H1 (cell line): ENCODE data around the gene FBLN5. TPM values are rescaled to one million over a fixed set of nuclear protein-coding genes. Genes with fewer than 3 reads are reported as not detected.

Experiments used
- CTCF ChIA-PET: fragments of 300-600 bp; sonication (Branson Sonifier 250); formaldehyde crosslinking; loops from one replicate; lab custom pipeline; 2021; ENCODE audit not compliant: partially characterized antibody; lab: Charles Lee
- POLR2A ChIA-PET: fragments of 300-600 bp; sonication (Branson Sonifier 250); formaldehyde crosslinking; loops from one replicate; lab custom pipeline; 2021; ENCODE audit warnings: inconsistent platforms; ENCODE audit not compliant: partially characterized antibody; lab: Charles Lee
- DNase-seq, 2 experiments: peaks; one replicate each; pipeline versions ENCODE4 v3.0.0 to v3.0.0-alpha.2; 2010 to 2022; ENCODE audit warnings: low spot score in 2 of 2, low read depth in 1 of 2, mixed read lengths in 1 of 2
- FAIRE-seq: peaks from 2 replicates; lab custom pipeline; 2011; peaks lifted over from hg19 to GRCh38; lab: Jason Lieb, UNC
- H2AFZ ChIP-seq: 2 replicates; pipeline ENCODE4 v1.8.1; 2012; ENCODE audit warnings: low read length, inconsistent platforms
- H2AK5ac ChIP-seq: 2 replicates; pipeline ENCODE4 v1.6.1; 2013; ENCODE audit warnings: low read depth, low read length
- H2BK120ac ChIP-seq: replicated peaks from 2 replicates; pipeline ENCODE3; 2013; ENCODE audit warnings: low read depth, low read length, inconsistent platforms
- H2BK12ac ChIP-seq: 2 replicates; pipeline ENCODE4 v1.6.1; 2013; ENCODE audit warnings: low read depth, low read length
- H2BK15ac ChIP-seq: 2 replicates; pipeline ENCODE4 v1.6.1; 2013; ENCODE audit warnings: low read length
- H2BK20ac ChIP-seq: 2 replicates; pipeline ENCODE4 v1.6.1; 2013; ENCODE audit warnings: low read length
- H2BK5ac ChIP-seq: 2 replicates; pipeline ENCODE4 v1.6.1; 2013; ENCODE audit warnings: low read depth, low read length
- H3K14ac ChIP-seq: 2 replicates; pipeline ENCODE4 v1.6.1; 2013; ENCODE audit warnings: inconsistent platforms; ENCODE audit not compliant: insufficient read length
- H3K18ac ChIP-seq: 2 replicates; pipeline ENCODE4 v1.6.1; 2013; ENCODE audit warnings: low read length; ENCODE audit errors: extremely low read depth
- H3K23ac ChIP-seq: 2 replicates; pipeline ENCODE4 v1.6.1; 2013; ENCODE audit warnings: inconsistent platforms; ENCODE audit not compliant: insufficient read length
- H3K23me2 ChIP-seq: 2 replicates; pipeline ENCODE4 v1.6.1; 2013; ENCODE audit warnings: low read depth, low read length
- H3K27ac ChIP-seq: 2 replicates; pipeline ENCODE4 v1.6.1; 2011; ENCODE audit warnings: low read depth, low read length, inconsistent platforms
- H3K27me3 ChIP-seq, 4 experiments: replicated peaks in 1 of 4; 1 replicate in 1 of 4; 2 replicates in 3 of 4; pipeline versions ENCODE4 v1.6.1 to v1.8.1; 2011 to 2013; ENCODE audit warnings: low read length in 3 of 4, mild to moderate bottlenecking in 3 of 4, inconsistent platforms in 2 of 4, mixed read lengths in 2 of 4, moderate library complexity in 1 of 4; ENCODE audit not compliant: control insufficient read depth in 3 of 4, insufficient read depth in 3 of 4; ENCODE audit errors: extremely low read depth in 1 of 4
- H3K36me3 ChIP-seq, 4 experiments: 2 replicates each; pipeline versions ENCODE4 v1.6.1 to v1.8.1; 2011 to 2013; ENCODE audit warnings: mild to moderate bottlenecking in 4 of 4, low read length in 3 of 4, moderate library complexity in 2 of 4, control low read depth in 1 of 4, inconsistent platforms in 1 of 4; ENCODE audit not compliant: insufficient read depth in 4 of 4, control insufficient read depth in 2 of 4
- H3K4ac ChIP-seq: replicated peaks from 2 replicates; pipeline ENCODE3; 2013; ENCODE audit warnings: low read length, low read depth, mixed read lengths, inconsistent platforms; ENCODE audit not compliant: insufficient read length
- H3K4me1 ChIP-seq, 4 experiments: replicated peaks in 1 of 4; 1 replicate in 1 of 4; 2 replicates in 3 of 4; pipeline versions ENCODE4 v1.6.1 to v1.8.1; 2011 to 2013; ENCODE audit warnings: low read length in 3 of 4, inconsistent platforms in 2 of 4, mixed read lengths in 1 of 4; ENCODE audit not compliant: insufficient read depth in 4 of 4, control insufficient read depth in 3 of 4
- H3K4me2 ChIP-seq, 2 experiments: 2 replicates each; pipeline versions ENCODE4 v1.6.1 to v1.8.1; 2011 to 2013; ENCODE audit warnings: low read depth in 2 of 2, low read length in 2 of 2, control low read depth in 1 of 2, inconsistent platforms in 1 of 2, mild to moderate bottlenecking in 1 of 2; ENCODE audit not compliant: insufficient read depth in 1 of 2
- H3K4me3 ChIP-seq, 4 experiments: fragments of 200-600, 300-600 bp in 1 of 4; sonication (generic), shearing (Covaris generic), sonication (Bioruptor Twin) in 1 of 4; 2 replicates each; pipeline versions ENCODE4 v1.5.1 to v1.8.1; 2011 to 2016; ENCODE audit warnings: low read length in 4 of 4, low read depth in 3 of 4, control low read depth in 2 of 4, inconsistent platforms in 2 of 4, mild to moderate bottlenecking in 2 of 4, mixed read lengths in 1 of 4, moderate library complexity in 1 of 4; ENCODE audit not compliant: insufficient read depth in 2 of 4; ENCODE audit errors: extremely low read depth in 1 of 4
- H3K56ac ChIP-seq: replicated peaks from 2 replicates; pipeline ENCODE3; 2013; ENCODE audit warnings: low read depth, mild to moderate bottlenecking, mixed read lengths, low read length, inconsistent platforms; ENCODE audit not compliant: insufficient read length
- H3K79me1 ChIP-seq: 2 replicates; pipeline ENCODE4 v1.6.1; 2013; ENCODE audit warnings: low read depth, low read length, control low read depth
- H3K79me2 ChIP-seq, 2 experiments: 2 replicates each; pipeline versions ENCODE4 v1.6.1 to v1.8.1; 2012 to 2013; ENCODE audit warnings: low read length in 2 of 2, mild to moderate bottlenecking in 2 of 2, inconsistent platforms in 1 of 2; ENCODE audit not compliant: insufficient read depth in 2 of 2, control insufficient read depth in 1 of 2
- H3K9ac ChIP-seq, 4 experiments: replicated peaks in 1 of 4; 1 replicate in 1 of 4; 2 replicates in 3 of 4; pipeline versions ENCODE4 v1.6.1 to v1.8.1; 2011 to 2013; ENCODE audit warnings: low read depth in 3 of 4, low read length in 3 of 4, control low read depth in 2 of 4, mild to moderate bottlenecking in 2 of 4, moderate library complexity in 2 of 4, inconsistent platforms in 1 of 4; ENCODE audit errors: extremely low read depth in 1 of 4
- H3K9me3 ChIP-seq, 2 experiments: 2 replicates each; pipeline versions ENCODE4 v1.6.1 to v1.8.1; 2012 to 2013; ENCODE audit warnings: mild to moderate bottlenecking in 2 of 2, moderate library complexity in 2 of 2, control low read depth in 1 of 2, inconsistent platforms in 1 of 2, low read depth in 1 of 2, low read length in 1 of 2, mixed read lengths in 1 of 2; ENCODE audit not compliant: insufficient read depth in 2 of 2
- H4K20me1 ChIP-seq, 2 experiments: replicated peaks in 1 of 2; 2 replicates each; pipeline versions ENCODE3 to v1.8.1; 2011 to 2013; ENCODE audit warnings: inconsistent platforms in 2 of 2, low read length in 2 of 2, mild to moderate bottlenecking in 1 of 2; ENCODE audit not compliant: insufficient read depth in 2 of 2, control insufficient read depth in 1 of 2
- H4K5ac ChIP-seq: 2 replicates; pipeline ENCODE4 v1.6.1; 2013; ENCODE audit warnings: low read length, low read depth, mixed read lengths, inconsistent platforms; ENCODE audit not compliant: insufficient read length
- H4K8ac ChIP-seq: 2 replicates; pipeline ENCODE4 v1.8.0; 2013; ENCODE audit warnings: mild to moderate bottlenecking, moderate library complexity, low read length, inconsistent platforms; ENCODE audit not compliant: insufficient read depth; ENCODE audit errors: extremely low read depth
- H4K91ac ChIP-seq: replicated peaks from 2 replicates; pipeline ENCODE3; 2013; ENCODE audit warnings: low read length, mixed read lengths, inconsistent platforms; ENCODE audit not compliant: insufficient read length
- BACH1 ChIP-seq: IDR thresholded peaks from 2 replicates; pipeline ENCODE4 v1.6.1; 2012; ENCODE audit warnings: low read length, improper control_type of control experiment
- CEBPB ChIP-seq: IDR thresholded peaks from 2 replicates; pipeline ENCODE4 v1.6.1; 2012; ENCODE audit warnings: low read depth, low read length
- CHD1 ChIP-seq: IDR thresholded peaks from 2 replicates; pipeline ENCODE4 v1.6.1; 2012; ENCODE audit warnings: low read depth, low read length, improper control_type of control experiment
- CHD2 ChIP-seq: IDR thresholded peaks from 2 replicates; pipeline ENCODE4 v1.6.1; 2012; ENCODE audit warnings: low read length, improper control_type of control experiment
- CTBP2 ChIP-seq: IDR thresholded peaks from 2 replicates; pipeline ENCODE4 v1.7.0; 2011; ENCODE audit warnings: borderline replicate concordance, mild to moderate bottlenecking, moderate library complexity, mixed read lengths, low read length; ENCODE audit not compliant: insufficient read depth, insufficient read length
- EGR1 ChIP-seq: IDR thresholded peaks from 2 replicates; pipeline ENCODE4 v1.6.1; 2011; ENCODE audit warnings: low read depth, low read length, borderline replicate concordance
- JUN ChIP-seq: IDR thresholded peaks from 2 replicates; pipeline ENCODE4 v1.6.1; 2011; ENCODE audit warnings: low read depth, mild to moderate bottlenecking, improper control_type of control experiment, low read length
- KDM5A ChIP-seq: fragments of 200-600 bp; IDR thresholded peaks from 2 replicates; pipeline ENCODE4 v1.7.1; 2012; ENCODE audit warnings: mild to moderate bottlenecking, low read length, inconsistent platforms, mixed read lengths
- PHF8 ChIP-seq: fragments of 200-600 bp; sonication (generic); conservative IDR thresholded peaks from 2 replicates; pipeline ENCODE4 v1.7.1; 2012; ENCODE audit warnings: low read depth, mild to moderate bottlenecking, inconsistent platforms, low read length, moderate library complexity
- WGBS, 2 experiments: shearing (Covaris generic) in 1 of 2; methylation state at CpG; one replicate each; pipeline versions ENCODE4 v1.1.6 to v1.1.7; 2013 to 2015; ENCODE audit warnings: low lambda C conversion rate in 2 of 2, mixed read lengths in 2 of 2, inconsistent platforms in 1 of 2, low coverage in 1 of 2, missing lambda C conversion rate in 1 of 2; ENCODE audit not compliant: insufficient replicate concordance in 2 of 2, insufficient coverage in 1 of 2, insufficient read length in 1 of 2; ENCODE audit errors: extremely low coverage in 1 of 2, missing lambda C conversion rate in 1 of 2; 5-methylcytosine and 5-hydroxymethylcytosine counted together
- polyA plus RNA-seq, 7 experiments: library from polyadenylated mRNA; depleted of rRNA in 3 of 7; stranded (reverse) in 5 of 7; unstranded in 2 of 7; fragments of >200 nt in 5 of 7; fragments of 200-250 nt in 2 of 7; gene quantifications; 1 replicate in 5 of 7; 2 replicates in 1 of 7; 4 replicates in 1 of 7; pipeline versions ENCODE4 v1.2.1 to v1.2.3, GENCODE V29; 2011 to 2013; ENCODE audit warnings: missing spikeins in 2 of 7, mixed read lengths in 2 of 7
- total RNA-seq: library from RNA; stranded (reverse); fragmentation: NEBNext Ultra II Directional; extraction: Animal tissue kit (Norgen Biotek cat#: 25700); gene quantifications from 2 replicates; pipeline ENCODE4 v1.2.1, GENCODE V29; 2021

The FBLN5 gene
- total and polyA plus RNA-seq, 2 of the 8 experiments (the other 6 are each of a cell fraction or from before 2014, with no cell fraction given): 0.88 to 3.5 TPM

DNA sequence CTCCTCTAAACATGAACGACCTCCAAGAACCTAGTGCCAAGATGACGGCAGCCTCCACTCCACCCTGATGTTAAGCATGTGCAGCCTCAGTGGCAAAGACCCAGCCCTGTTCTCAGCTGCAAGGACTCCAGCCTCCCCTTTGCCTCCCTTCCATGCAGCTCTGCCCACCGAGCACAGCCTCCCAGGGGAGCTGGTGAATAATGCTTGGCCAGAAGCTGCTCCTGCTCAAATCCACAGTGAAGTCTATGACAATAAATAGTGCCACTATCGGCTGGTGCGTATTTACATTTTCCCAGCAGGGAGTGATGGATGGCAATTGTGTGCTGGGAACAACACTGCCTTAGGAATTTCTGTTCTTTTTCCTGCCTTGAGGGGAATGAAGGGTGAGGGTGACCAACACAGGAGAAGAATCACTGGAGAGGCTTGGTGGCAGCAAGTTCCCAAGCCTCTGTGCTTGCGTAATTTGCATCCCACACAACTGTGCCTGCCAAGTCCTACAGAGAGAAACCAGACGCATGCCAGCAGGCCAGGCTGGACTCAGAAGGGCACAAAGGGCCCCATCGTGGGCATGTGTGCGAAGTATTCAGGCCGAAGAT is 50.3 kb downstream of the FBLN5 start:
- H3K56ac ChIP-seq: no peak overlapping the region
- CTCF ChIA-PET: interaction anchor here (1.0 to 2.8 kb wide), 4 partner anchors 14 to 100 kb away, joined by 3 to 15 read pairs (median 6); no protein-coding TSS in a partner anchor
- H2BK20ac ChIP-seq: peak overlapping the region; percentile 25; the same call in 1 of the 2 replicates
- H3K14ac ChIP-seq: no peak overlapping the region
- no peak overlapping the region for H3K4me3 ChIP-seq
- H3K4me2 ChIP-seq: no peak overlapping the region; a peak in 1 of 4 replicates
- no peak overlapping the region for H3K18ac ChIP-seq
- no peak overlapping the region for H2BK120ac ChIP-seq
- H3K23me2 ChIP-seq: no peaks in the 10 kb centered on the region
- H4K5ac ChIP-seq: no peak overlapping the region
- H3K27me3 ChIP-seq: peaks cover 0 to 1% (median 0%) of the 10 kb centered on the region in 4 experiments; a peak in 1 of 7 replicates
- POLR2A ChIA-PET: interaction anchor here (0.7 to 1.2 kb wide), 2 partner anchors 13 to 79 kb away, joined by 3 read pairs; no protein-coding TSS in a partner anchor
- H4K8ac ChIP-seq: no peak overlapping the region
- DNase-seq: no peak
- H3K79me1 ChIP-seq: no peaks in the 10 kb centered on the region
- no peak overlapping the region for H2AK5ac ChIP-seq
- H3K23ac ChIP-seq: no peak overlapping the region
- H3K79me2 ChIP-seq: no peaks in the 10 kb centered on the region
- 0 out of 2 replicates have a peak overlapping the region, but pooled peaks have one; percentile 8 for H2BK5ac ChIP-seq
- no peak for FAIRE-seq
- H3K4me1 ChIP-seq: peaks cover 0 to 4% (median 1%) of the 10 kb centered on the region in 4 experiments; a peak in 3 of 7 replicates
- H3K9ac ChIP-seq: no peak overlapping the region
- H4K91ac ChIP-seq: no peak overlapping the region
- H3K27ac ChIP-seq: no peak overlapping the region
- no peak for TF ChIP-seq CHD2
- no peak for TF ChIP-seq BACH1
- TF ChIP-seq CEBPB: peak; percentile 38
- TF ChIP-seq EGR1: no peak
- no peak for TF ChIP-seq CHD1
- no peak for TF ChIP-seq KDM5A
- no peak for TF ChIP-seq JUN
- TF ChIP-seq CTBP2: no peak
- TF ChIP-seq PHF8: no peak
- H4K20me1 ChIP-seq: no peaks in the 10 kb centered on the region
- H3K36me3 ChIP-seq: no peaks in the 10 kb centered on the region
- 77% methylated on average over 10 of the region's 10 CpGs; no CpG with 5 or more reads in 1 of the 2 experiments for WGBS, 2 experiments
- no peak overlapping the region for H2BK12ac ChIP-seq
- H3K9me3 ChIP-seq: no peaks in the 10 kb centered on the region
- peak overlapping the region; percentile 31; the same call in 1 of the 2 replicates for H2BK15ac ChIP-seq
- H2AFZ ChIP-seq: no peak overlapping the region
- H3K4ac ChIP-seq: no peak overlapping the region
